Type B pancreatic cell (in vitro differentiated cells): ENCODE measurements around the gene SMOC1. TPM values are rescaled to one million over a fixed set of nuclear protein-coding genes. Genes with fewer than 3 reads are reported as not detected.

Source experiments
- DNase-seq: peaks from one replicate; pipeline ENCODE4 v3.0.0; 2021; ENCODE audit warnings: mixed read lengths; ENCODE audit not compliant: unreplicated experiment; ENCODE audit errors: extremely low spot score
- H3K27ac Mint-ChIP-seq: 2 replicates; pipeline ENCODE4 v1.8.0; 2021; ENCODE audit warnings: mild to moderate bottlenecking, mixed read lengths
- H3K27me3 Mint-ChIP-seq: 2 replicates; pipeline ENCODE4 v1.8.0; 2021; ENCODE audit warnings: mixed read lengths
- H3K36me3 Mint-ChIP-seq: 2 replicates; pipeline ENCODE4 v1.8.0; 2021; ENCODE audit warnings: mixed read lengths
- H3K4me1 Mint-ChIP-seq: one replicate; pipeline ENCODE4 v1.8.0; 2021; ENCODE audit warnings: mixed read lengths; ENCODE audit not compliant: unreplicated experiment
- H3K4me3 Mint-ChIP-seq: 2 replicates; pipeline ENCODE4 v1.8.0; 2021; ENCODE audit warnings: mild to moderate bottlenecking, mixed read lengths
- H3K9me3 Mint-ChIP-seq: 2 replicates; pipeline ENCODE4 v1.8.0; 2021; ENCODE audit warnings: mixed read lengths
- total RNA-seq: library from RNA; stranded (reverse); gene quantifications from 2 replicates; pipeline ENCODE4 v1.2.1, GENCODE V29; 2021; ENCODE audit warnings: low replicate concordance
- TF ChIP-seq, protein P1 (sequence below): fragments of 200-600 bp; sonication (generic); conservative IDR thresholded peaks from 2 replicates; pipeline ENCODE4 v1.5.0; 2021; ENCODE audit warnings: antibody characterized with exemption, mild to moderate bottlenecking

The SMOC1 gene
- total RNA-seq, 1 donor from 2014 or later = 20.7 TPM

- Mint-ChIP-seq H3K27ac (no peak overlapping the region), H3K36me3 (no peaks in the 10 kb centered on the region), H3K9me3 (peaks cover 9% of the 10 kb centered on the region), H3K4me3 (no peak overlapping the region), H3K4me1 (peaks cover 23% of the 10 kb centered on the region), H3K27me3 (peaks cover 7% of the 10 kb centered on the region)
- TF ChIP-seq, protein P1, sequence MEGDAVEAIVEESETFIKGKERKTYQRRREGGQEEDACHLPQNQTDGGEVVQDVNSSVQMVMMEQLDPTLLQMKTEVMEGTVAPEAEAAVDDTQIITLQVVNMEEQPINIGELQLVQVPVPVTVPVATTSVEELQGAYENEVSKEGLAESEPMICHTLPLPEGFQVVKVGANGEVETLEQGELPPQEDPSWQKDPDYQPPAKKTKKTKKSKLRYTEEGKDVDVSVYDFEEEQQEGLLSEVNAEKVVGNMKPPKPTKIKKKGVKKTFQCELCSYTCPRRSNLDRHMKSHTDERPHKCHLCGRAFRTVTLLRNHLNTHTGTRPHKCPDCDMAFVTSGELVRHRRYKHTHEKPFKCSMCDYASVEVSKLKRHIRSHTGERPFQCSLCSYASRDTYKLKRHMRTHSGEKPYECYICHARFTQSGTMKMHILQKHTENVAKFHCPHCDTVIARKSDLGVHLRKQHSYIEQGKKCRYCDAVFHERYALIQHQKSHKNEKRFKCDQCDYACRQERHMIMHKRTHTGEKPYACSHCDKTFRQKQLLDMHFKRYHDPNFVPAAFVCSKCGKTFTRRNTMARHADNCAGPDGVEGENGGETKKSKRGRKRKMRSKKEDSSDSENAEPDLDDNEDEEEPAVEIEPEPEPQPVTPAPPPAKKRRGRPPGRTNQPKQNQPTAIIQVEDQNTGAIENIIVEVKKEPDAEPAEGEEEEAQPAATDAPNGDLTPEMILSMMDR = no peak
- DNase-seq = no peak
Observed at GRCh38 chr14:69945347-69945746, 66.1 kb downstream of the SMOC1 start.

- peaks cover 10% of the 10 kb centered on the region for H3K9me3 Mint-ChIP-seq
- H3K27me3 Mint-ChIP-seq = peaks cover 5% of the 10 kb centered on the region
- no peaks in the 10 kb centered on the region for H3K36me3 Mint-ChIP-seq
- DNase-seq = no peak
- H3K27ac Mint-ChIP-seq = no peak overlapping the region
- no peak overlapping the region for H3K4me3 Mint-ChIP-seq
- TF ChIP-seq, protein P1 = no peak
- H3K4me1 Mint-ChIP-seq = peaks cover 23% of the 10 kb centered on the region
Observed at GRCh38 chr14:69945912-69946311, 66.7 kb downstream of the SMOC1 start.

DNA sequence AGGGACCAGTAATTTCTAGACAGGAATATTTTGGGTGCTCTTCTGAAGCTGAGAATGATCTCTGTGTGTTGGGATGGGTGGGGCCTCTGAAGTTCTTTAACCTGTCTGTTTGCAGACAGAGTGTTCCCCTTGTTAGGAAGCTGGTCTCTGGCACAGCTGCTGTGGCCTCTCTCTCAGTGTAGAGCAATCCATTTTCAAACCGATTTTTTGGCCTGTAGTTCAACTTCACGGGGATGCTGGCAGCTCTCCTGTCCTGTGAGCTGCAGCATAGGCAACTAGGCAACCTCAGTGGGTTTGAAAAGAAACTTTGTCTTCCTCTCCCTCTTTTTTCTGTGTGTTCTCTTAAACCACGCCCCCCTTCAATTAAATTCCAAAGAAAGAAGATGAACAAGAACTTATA is 69.1 kb downstream of the SMOC1 start:
- Mint-ChIP-seq H3K27ac (no peak overlapping the region), H3K36me3 (no peaks in the 10 kb centered on the region), H3K4me1 (peaks cover 11% of the 10 kb centered on the region), H3K9me3 (peaks cover 18% of the 10 kb centered on the region), H3K27me3 (peaks cover 3% of the 10 kb centered on the region), H3K4me3 (no peak overlapping the region)
- no peak for DNase-seq
- TF ChIP-seq, protein P1 = no peak

DNA sequence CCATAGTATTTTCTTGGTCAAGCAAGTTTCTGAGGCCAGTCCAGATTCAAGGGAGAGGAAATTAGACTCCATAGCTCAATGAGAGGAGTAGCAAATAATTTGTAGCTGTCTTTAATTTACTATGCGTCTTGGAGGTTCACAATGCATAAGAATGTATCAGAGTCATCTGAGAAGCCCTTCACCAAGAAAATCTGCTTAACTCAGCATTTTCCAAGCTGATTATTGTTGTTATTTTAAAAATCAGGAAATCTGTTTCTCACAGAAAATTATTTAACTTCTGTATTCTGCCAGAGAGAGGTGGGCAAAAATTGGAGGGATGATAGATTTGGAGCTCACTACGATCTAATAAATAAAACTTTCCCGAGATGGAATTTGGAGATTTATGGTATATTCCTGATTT is 72.0 kb downstream of the SMOC1 start:
- no peak overlapping the region for H3K4me3 Mint-ChIP-seq
- peaks cover 4% of the 10 kb centered on the region for H3K4me1 Mint-ChIP-seq
- DNase-seq = no peak
- TF ChIP-seq, protein P1 = no peak
- no peaks in the 10 kb centered on the region for H3K36me3 Mint-ChIP-seq
- H3K9me3 Mint-ChIP-seq = peaks cover 9% of the 10 kb centered on the region
- H3K27ac Mint-ChIP-seq = no peak overlapping the region
- peaks cover 3% of the 10 kb centered on the region for H3K27me3 Mint-ChIP-seq

DNA sequence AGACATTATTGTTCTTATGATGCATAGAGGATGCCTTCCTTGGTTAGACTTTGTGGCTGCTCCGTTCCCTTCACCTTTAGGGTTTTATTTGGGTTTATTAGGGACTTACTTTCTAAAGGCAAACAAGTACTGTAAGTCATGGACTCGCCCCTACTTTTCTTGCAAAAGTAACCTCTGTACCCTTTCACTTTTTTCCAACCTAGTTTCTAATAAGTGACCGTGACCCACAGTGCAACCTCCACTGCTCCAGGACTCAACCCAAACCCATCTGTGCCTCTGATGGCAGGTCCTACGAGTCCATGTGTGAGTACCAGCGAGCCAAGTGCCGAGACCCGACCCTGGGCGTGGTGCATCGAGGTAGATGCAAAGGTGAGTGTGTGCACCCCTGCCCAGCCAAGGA is 72.7 kb downstream of the SMOC1 start:
- Mint-ChIP-seq H3K27ac (no peak overlapping the region), H3K4me3 (no peak overlapping the region), H3K4me1 (peaks cover 9% of the 10 kb centered on the region), H3K9me3 (peaks cover 9% of the 10 kb centered on the region), H3K27me3 (peaks cover 3% of the 10 kb centered on the region), H3K36me3 (no peaks in the 10 kb centered on the region)
- DNase-seq = no peak
- TF ChIP-seq, protein P1 = no peak
